Gastrocnemius medialis (tissue), 4 donors: Measurements from ENCODE around the gene PRSS21. TPM values are rescaled to one million over a fixed set of nuclear protein-coding genes. Genes with fewer than 3 reads are reported as not detected.

Source experiments
- ATAC-seq, 2 donors: fragments of 150-250 bp; one replicate each; pipeline ENCODE4 v1.9.1; 2016
- DNase-seq, 2 donors: peaks; one replicate each; pipeline ENCODE4 v3.0.0-alpha.2; 2019
- H3K27ac ChIP-seq, 4 donors: fragments of 200-600 bp; sonication (generic); 1 replicate in 1 of 4; 2 replicates in 3 of 4; pipeline ENCODE4 v1.5.1; 2016 to 2018; ENCODE audit warnings: mild to moderate bottlenecking in 2 of 4, moderate library complexity in 1 of 4
- H3K27me3 ChIP-seq, 3 donors: fragments of 200-600 bp; sonication (generic) in 2 of 3; 1 replicate in 1 of 3; 2 replicates in 2 of 3; pipeline versions ENCODE4 v1.5.1 to v1.6.0; 2016 to 2019; ENCODE audit warnings: mild to moderate bottlenecking in 1 of 3, moderate library complexity in 1 of 3
- H3K36me3 ChIP-seq, 2 donors: fragments of 200-600 bp; sonication (generic) in 1 of 2; one replicate each; pipeline ENCODE4 v1.5.1; 2017 to 2018
- H3K4me1 ChIP-seq, 2 donors: fragments of 200-600 bp; sonication (generic) in 1 of 2; one replicate each; pipeline ENCODE4 v1.5.1; 2016 to 2017; ENCODE audit warnings: mild to moderate bottlenecking in 2 of 2
- H3K4me3 ChIP-seq, 4 donors: fragments of 200-600 bp; sonication (generic) in 3 of 4; 1 replicate in 1 of 4; 2 replicates in 3 of 4; pipeline ENCODE4 v1.5.1; 2016 to 2019; ENCODE audit warnings: mild to moderate bottlenecking in 2 of 4
- H3K9me3 ChIP-seq, 3 donors: fragments of 200-600 bp; sonication (generic) in 2 of 3; 1 replicate in 1 of 3; 2 replicates in 2 of 3; pipeline ENCODE4 v1.5.1; 2016 to 2019
- CTCF ChIP-seq, 5 experiments: fragments of 450-650 bp in 3 of 5; fragments of 200-600 bp in 2 of 5; sonication (generic) in 2 of 5; IDR thresholded peaks in 4 of 5; conservative IDR thresholded peaks in 1 of 5; 1 replicate in 4 of 5; 2 replicates in 1 of 5; pipeline ENCODE4 v1.5.1; 2016 to 2019; ENCODE audit warnings: antibody characterized with exemption in 5 of 5, mild to moderate bottlenecking in 3 of 5, moderate library complexity in 3 of 5
- POLR2A ChIP-seq, 2 donors: fragments of 450-650 bp; IDR thresholded peaks; one replicate each; pipeline ENCODE4 v1.6.1; 2017; ENCODE audit warnings: antibody characterized with exemption in 2 of 2, mild to moderate bottlenecking in 2 of 2, moderate library complexity in 2 of 2
- in situ Hi-C, 4 donors: fragments of 200-750 bp; cut with MboI; loops; one replicate each; pipeline versions ENCODE4 v1.15.0 to v1.8.0; 2017; ENCODE audit warnings: low sequenced_read_pairs in 4 of 4
- intact Hi-C: fragments of 100-400 bp; cut with DNase I; formaldehyde crosslinking; loops from one replicate; pipeline ENCODE4 v1.15.1; 2023; ENCODE audit warnings: low total_unique reads
- total RNA-seq, 4 donors: library from RNA; depleted of rRNA; stranded (reverse); fragments of >200 nt; gene quantifications; one replicate each; pipeline versions ENCODE4 v1.1.0 to v1.2.3, GENCODE V29; 2016

The PRSS21 gene
- total RNA-seq, 4 donors from 2014 or later, result not detected

- H3K9me3 ChIP-seq, result no peaks in the 10 kb centered on the region
- peaks cover 19 to 41% (median 33%) of the 10 kb centered on the region in 3 donors for H3K27me3 ChIP-seq
- in situ Hi-C loops (no loop called here), intact Hi-C loops (no loop called here)
- TF ChIP-seq POLR2A (IDR thresholded peaks at IDR 0.05) (no peak), CTCF (IDR thresholded peaks at IDR 0.05 in 4 of 5, conservative IDR thresholded peaks at IDR 0.05 in 1 of 5) (no peak)
- ATAC-seq (no peak), DNase-seq (no peak)
- no peaks in the 10 kb centered on the region for H3K36me3 ChIP-seq
- H3K27ac ChIP-seq, result no peak overlapping the region
- H3K4me3 ChIP-seq, result no peak overlapping the region
- H3K4me1 ChIP-seq, result no peaks in the 10 kb centered on the region
These were observed 32.1 kb downstream of the PRSS21 start for GRCh38 chr16:2848933-2849725.

- Histone ChIP-seq H3K4me3 (no peak overlapping the region), H3K27ac (no peak overlapping the region), H3K9me3 (no peaks in the 10 kb centered on the region), H3K4me1 (no peaks in the 10 kb centered on the region), H3K27me3 (peaks cover 29 to 48% (median 39%) of the 10 kb centered on the region in 3 donors), H3K36me3 (no peaks in the 10 kb centered on the region)
- no peak for TF ChIP-seq CTCF (IDR thresholded peaks at IDR 0.05 in 4 of 5, conservative IDR thresholded peaks at IDR 0.05 in 1 of 5)
- TF ChIP-seq POLR2A (IDR thresholded peaks at IDR 0.05), result no peak
- intact Hi-C loops (no loop called here), in situ Hi-C loops (no loop called here)
- DNase-seq (no peak), ATAC-seq (no peak)
These were observed 35.1 kb downstream of the PRSS21 start for GRCh38 chr16:2852003-2852730.

GRCh38 chr16:2852731-2853507 is 35.9 kb downstream of the PRSS21 start:
- no peak overlapping the region for H3K4me3 ChIP-seq
- no peaks in the 10 kb centered on the region for H3K4me1 ChIP-seq
- intact Hi-C loops, result no loop called here
- DNase-seq (no peak), ATAC-seq (no peak)
- in situ Hi-C loops, result no loop called here
- H3K27ac ChIP-seq, result no peak overlapping the region
- H3K9me3 ChIP-seq, result no peaks in the 10 kb centered on the region
- peaks cover 35 to 55% (median 47%) of the 10 kb centered on the region in 3 donors for H3K27me3 ChIP-seq
- no peaks in the 10 kb centered on the region for H3K36me3 ChIP-seq
- no peak for TF ChIP-seq POLR2A (IDR thresholded peaks at IDR 0.05)
- no peak for TF ChIP-seq CTCF (IDR thresholded peaks at IDR 0.05 in 4 of 5, conservative IDR thresholded peaks at IDR 0.05 in 1 of 5)

- H3K4me1 ChIP-seq, result no peaks in the 10 kb centered on the region
- intact Hi-C loops (no loop called here), in situ Hi-C loops (no loop called here)
- H3K27ac ChIP-seq, result no peak overlapping the region
- ATAC-seq (no peak), DNase-seq (no peak)
- H3K27me3 ChIP-seq, result peaks cover 42 to 56% (median 54%) of the 10 kb centered on the region in 3 donors
- no peaks in the 10 kb centered on the region for H3K36me3 ChIP-seq
- no peaks in the 10 kb centered on the region for H3K9me3 ChIP-seq
- no peak for TF ChIP-seq POLR2A (IDR thresholded peaks at IDR 0.05)
- TF ChIP-seq CTCF (IDR thresholded peaks at IDR 0.05 in 4 of 5, conservative IDR thresholded peaks at IDR 0.05 in 1 of 5), result no peak
- H3K4me3 ChIP-seq, result no peak overlapping the region
These were observed 36.6 kb downstream of the PRSS21 start for GRCh38 chr16:2853531-2854073.
